Measurements from ENCODE around the gene SLC12A3. TPM values are rescaled to one million over a fixed set of nuclear protein-coding genes. Genes with fewer than 3 reads are reported as not detected.
"Not testable (repeated sequence)": the region's sequence is repeated elsewhere in the genome, so short reads cannot be mapped to it uniquely, and the experiment has no call there.

SLC12A3 gene
- total RNA-seq, 1 donor from 2014 or later = not detected

- no peak for DNase-seq
Measured at GRCh38 chr16:56919099-56919800, 54.2 kb downstream of the SLC12A3 start.

DNA sequence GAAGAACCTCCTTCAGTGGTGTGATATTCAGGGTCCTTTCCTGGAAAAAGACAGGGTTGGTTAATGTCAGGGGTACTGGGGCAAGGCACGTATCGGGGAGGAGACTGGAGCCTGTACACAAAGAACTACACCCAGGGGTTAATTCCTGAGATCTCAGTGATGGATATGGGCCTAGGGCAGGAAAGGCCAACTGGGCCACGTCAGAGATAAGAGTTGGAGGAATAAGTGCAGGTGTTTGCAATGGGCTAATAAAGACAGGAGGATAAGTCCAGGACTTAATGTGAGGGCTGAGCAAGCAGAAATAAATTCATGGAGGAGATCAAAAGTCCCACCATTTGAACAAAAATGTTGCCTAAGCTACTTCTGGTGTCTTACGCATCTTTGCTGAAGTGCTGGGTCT, 56.6 kb downstream of the SLC12A3 start:
- DNase-seq = no peak

DNA sequence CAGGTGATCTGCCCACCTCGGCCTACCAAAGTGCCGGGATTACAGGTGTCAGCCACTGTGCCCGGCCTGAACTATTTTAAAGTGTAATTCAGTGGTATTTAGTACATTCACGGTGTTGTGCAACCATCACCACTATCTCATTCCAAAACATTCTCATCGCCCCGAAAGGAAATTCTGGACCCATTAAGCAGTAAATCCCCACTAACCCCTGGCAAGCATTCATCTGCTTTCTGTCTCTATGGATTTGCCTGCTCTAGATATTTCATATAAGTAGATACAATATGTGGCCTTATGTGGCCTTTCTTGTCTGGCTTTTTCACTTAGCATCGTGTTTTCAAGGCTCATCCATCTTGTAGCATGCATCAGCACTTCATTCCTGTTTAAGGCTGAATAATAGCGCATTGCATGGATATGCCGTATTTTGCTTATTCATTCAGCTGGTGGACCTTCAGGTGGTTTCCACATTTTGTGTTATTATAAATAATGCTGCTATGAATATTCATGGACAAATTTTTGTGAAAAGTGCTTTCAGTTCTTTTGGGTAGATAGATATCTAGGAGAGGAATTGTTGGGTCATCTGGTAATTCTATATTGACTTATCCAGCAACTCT, 58.6 kb downstream of the SLC12A3 start:
- no peak for DNase-seq

DNA sequence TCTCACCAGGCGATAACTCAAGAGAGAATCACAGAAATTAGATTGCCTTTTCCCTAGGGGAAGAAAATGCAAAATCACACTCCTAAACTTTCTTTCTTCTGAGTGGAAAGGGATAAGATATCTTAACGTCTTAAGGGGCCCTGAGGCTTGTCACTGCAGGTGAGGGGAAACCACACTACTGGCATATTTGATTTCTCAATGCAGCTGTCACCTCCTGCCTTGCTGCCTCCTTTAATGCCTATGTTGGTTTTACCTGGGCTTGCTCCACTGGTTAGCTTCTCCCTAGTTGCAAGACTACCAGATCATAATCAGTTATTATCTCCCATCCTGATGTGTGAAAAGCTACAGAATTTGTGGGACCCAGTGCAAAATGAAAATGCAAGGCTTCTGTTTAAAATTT, 62.5 kb downstream of the SLC12A3 start:
- DNase-seq = no peak

GRCh38 chr16:56929639-56930038, 64.6 kb downstream of the SLC12A3 start:
- DNase-seq = no peak

DNA sequence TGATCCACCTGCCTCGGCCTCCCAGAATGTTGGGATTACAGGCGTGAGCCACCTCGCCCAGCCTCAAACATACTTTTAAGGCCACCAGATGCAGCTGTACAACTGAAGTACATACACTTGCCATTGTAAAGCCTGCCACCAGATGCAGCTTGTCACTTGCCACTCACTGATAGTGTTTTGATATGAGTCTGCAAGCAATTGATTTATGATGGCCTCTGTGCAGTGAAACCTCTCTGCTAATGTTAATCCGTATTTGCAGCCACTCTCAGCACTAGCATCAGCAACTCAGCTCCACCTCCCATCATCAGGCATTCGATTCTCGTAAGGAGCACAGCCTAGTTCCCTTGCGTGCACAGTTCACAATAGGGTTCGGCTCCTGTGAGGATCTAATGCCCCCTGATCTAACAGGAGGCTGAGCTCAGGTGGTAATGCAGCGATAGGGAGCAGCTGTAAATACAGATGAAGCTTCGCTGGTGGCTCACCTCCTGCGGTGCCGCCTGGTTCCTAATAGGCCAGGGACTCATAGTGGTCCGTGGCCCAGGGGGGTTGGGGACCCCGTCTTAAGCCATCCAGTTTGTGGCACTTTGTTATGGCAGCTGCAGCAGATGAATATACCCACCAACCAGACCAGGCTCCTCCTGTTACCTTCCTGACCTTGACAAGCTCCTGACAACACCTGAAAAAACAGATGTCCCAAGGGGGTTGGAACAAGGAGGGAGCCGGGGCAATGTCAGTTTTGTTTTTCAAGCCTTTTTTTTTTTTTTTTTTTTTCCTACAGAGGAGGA, 65.7 kb downstream of the SLC12A3 start:
- no peak for DNase-seq

GRCh38 chr16:56931271-56931891, 66.4 kb downstream of the SLC12A3 start:
- DNase-seq = peak; percentile 78

DNA sequence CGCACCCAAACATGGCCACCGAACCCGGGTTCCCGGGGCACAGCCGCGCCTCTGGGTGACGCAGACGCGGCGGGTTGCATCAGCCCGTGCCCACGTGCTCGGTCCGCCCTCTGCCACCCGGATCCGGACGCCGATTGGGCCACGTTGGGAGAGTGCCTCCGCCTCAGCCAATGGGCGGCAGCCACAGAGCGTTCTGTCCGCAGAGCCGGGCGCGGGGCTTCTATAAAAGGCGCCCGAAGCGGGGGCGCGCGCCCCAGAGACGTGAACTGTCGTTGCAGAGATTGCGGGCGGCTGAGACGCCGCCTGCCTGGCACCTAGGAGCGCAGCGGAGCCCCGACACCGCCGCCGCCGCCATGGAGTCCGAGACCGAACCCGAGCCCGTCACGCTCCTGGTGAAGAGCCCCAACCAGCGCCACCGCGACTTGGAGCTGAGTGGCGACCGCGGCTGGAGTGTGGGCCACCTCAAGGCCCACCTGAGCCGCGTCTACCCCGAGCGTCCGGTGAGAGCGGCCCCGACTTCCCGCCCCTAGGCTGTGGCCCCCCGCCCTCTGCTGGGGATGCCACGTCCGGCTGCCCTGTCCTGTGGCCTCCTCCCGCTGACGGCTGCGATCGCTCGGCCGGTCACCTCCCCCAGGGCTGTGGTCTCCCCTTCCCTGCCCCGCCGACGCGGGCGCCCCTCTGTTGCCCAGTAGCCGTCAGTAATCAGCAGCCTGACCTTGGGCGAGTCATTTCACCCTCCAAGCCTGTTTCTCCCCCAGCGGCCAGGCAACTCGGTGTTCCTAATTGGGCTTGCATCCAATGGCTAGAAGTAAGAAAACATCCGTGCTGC, 67.1 kb downstream of the SLC12A3 start, which contains the start of gene HERPUD1:
Gene HERPUD1 (plus strand): TSS at position 251 of the 829 bp plus-strand sequence. CDS start 103 bp downstream, at position 354.
- DNase-seq = peak; percentile 99

DNA sequence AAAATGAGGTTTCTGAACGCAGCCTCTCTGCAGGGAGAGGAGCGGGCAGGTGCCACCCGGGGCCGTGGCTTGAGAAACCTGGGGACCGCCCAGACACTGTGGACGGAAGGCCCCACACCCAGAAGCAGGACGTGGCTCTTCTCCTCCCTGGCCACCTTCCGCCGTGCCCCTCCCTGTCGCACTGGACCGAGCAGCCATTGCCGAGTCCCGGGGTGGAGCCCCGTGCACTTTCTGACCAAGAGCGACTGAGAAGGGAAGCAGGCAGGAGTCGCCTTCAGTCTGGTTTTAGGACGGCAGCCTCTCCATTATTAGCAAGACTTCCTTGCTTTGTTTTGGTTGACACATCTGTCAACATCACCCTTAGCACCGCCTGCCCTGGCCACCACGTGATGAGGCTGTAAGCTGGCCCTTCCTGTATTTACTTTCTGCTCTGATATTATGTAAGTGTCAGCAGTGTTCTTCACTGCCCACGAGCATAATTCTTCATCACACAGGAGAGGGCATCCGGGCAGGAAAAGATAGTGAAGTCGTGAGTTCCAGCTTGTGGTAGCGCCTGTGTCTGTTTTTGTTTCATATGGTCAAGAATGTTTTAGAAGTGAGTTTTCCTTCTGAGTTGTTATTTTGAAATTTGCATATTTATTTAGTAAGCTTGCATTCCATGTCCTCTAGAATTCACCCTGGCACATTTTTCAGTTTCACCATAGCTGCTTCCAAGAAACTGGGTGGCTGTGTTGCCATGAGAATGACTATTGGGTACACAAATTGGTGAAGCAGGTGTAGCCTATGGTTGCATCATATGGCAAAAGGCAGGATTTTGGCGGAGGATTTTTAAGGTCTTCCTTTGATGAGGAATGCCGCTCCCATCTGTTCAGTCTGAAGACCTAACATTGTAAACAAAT, 68.0 kb downstream of the SLC12A3 start:
- peak; percentile 76 for DNase-seq

DNA sequence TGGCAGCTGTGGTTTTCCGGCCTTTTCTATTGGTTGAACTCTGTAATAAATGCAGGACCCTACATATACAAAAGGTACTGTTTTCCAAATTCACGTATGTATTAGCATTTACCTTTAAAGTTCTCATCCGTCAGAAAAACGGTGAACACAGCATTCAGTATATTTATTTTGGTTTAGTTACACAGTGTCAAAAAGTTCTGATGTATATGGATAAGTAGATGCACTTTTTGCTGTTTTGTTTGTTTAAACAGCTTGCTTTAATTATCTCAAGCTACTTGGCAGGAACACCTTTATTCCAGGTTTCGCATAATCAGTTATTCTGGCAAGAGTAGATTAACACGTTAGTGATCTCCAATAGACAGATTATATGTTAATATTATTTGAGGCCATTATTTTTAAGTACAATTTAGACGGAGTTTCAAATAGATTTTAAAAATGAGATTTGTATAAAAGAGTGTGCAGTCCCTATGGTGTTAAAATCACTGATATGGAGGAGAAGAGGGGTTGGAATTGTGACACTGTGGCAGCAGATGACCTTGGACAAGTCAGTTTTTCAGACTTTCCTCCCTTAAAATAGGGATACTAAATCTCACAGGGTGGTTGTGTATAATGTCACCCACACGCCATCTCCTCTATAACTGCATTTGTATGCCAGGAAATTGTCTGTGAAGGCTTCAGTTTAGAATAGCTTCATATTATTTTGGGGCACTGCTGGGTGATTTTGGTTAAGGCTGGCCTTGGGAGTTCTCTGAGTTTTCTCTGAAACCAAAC, 69.0 kb downstream of the SLC12A3 start:
- no peak for DNase-seq

DNA sequence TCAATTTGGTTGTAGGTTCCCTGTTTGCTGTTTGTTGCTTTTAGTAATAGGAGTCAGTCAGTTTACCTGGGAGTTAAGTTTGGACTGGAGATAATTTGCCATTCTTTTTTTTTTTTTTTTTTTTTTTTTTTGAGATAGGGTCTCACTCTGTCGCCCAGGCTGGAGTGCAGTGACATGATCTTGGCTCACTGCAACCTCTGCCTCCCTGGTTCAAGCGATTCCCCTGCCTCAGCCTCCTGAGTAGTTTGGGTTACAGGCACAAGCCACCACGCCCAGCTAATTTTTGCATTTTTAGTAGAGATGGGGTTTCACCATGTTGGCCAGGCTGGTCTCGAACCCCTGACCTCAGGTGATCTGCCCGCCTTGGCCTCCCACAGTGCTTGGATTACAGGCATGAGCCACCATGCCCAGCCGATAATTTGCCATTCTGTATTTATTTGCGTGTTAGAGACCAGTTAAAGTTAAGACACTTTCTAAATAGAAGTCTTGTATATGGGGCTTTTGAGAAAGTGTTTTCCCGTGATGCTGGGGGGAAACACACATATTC, 69.7 kb downstream of the SLC12A3 start:
- DNase-seq = not testable (repeated sequence)

- DNase-seq = no peak
Measured at GRCh38 chr16:56935201-56935600, 70.2 kb downstream of the SLC12A3 start.

DNA sequence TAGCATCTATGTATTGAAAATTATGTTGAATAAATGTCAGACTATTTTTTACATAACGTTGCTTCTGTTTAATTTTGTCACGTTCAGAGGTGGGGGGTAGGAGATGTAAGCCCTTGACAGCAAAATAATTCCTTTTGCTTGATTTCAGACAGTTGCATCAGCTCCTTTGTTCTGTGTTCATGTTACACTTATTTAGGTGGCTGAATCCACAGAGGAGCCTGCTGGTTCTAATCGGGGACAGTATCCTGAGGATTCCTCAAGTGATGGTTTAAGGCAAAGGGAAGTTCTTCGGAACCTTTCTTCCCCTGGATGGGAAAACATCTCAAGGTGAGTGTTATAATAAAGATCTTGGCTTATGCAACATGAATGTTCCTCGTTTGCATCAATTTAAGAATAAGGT, 71.5 kb downstream of the SLC12A3 start:
- no peak for DNase-seq

DNA sequence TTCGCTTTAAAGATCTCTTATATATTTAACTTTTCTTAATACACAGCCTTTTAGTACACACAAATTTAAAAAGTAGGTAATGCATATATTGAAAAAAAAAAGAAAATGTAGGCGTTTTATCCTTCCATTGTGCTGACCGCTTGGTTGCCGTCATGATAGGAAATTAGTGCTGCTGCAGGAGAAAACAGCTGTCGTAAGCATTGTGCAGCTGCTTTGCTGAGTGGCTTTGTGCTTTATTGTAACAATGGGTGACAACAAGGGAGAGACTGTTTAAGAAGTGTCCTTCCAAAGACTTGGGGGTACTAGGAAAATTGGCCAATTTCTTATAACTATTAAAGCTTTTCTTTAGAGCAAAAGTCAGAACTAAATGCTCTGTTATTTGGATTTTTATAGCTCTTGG, 71.9 kb downstream of the SLC12A3 start:
- peak; percentile 72 for DNase-seq

DNA sequence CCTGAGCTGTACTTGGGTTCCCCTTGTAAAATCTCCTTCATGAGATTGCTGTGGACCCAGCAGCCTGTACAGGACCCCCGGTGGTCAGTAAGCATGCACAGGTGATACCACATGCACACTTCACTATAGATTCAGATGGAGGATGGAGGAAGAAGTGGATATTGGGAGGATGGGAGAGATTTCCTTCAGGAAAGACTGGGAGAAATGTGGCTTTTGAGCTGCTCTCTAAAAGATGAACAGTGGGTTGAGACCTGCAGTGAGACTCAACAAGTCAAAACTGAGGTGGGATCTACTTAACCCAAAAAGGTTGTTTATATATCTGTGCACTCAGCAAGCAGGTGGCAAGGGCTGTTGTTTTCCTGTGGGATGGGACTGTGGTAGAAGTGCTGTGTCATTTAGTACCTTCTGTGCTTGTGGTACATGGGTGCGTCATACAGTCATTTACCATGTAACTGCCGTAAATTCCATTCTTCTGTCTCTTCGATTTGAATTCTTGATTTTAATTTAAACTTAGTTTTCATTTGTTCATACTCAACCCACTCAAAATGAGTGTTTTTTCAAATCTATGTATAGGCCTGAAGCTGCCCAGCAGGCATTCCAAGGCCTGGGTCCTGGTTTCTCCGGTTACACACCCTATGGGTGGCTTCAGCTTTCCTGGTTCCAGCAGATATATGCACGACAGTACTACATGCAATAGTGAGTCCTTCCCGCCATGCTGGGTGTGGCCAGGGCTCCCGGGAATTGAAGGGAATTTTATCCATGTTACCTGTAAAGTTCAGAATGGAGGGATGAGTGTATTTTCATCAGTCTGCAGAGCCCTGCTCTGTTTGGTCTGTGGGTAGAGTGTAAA, 73.9 kb downstream of the SLC12A3 start:
- no peak for DNase-seq

DNA sequence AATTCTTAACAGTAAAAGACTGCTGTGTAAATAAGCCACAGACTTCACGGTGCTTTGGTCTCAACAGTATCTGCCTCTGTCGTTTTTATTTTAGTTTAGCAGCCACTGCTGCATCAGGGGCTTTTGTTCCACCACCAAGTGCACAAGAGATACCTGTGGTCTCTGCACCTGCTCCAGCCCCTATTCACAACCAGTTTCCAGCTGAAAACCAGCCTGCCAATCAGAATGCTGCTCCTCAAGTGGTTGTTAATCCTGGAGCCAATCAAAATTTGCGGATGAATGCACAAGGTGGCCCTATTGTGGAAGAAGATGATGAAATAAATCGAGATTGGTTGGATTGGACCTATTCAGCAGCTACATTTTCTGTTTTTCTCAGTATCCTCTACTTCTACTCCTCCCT, 74.8 kb downstream of the SLC12A3 start:
- DNase-seq = no peak

DNA sequence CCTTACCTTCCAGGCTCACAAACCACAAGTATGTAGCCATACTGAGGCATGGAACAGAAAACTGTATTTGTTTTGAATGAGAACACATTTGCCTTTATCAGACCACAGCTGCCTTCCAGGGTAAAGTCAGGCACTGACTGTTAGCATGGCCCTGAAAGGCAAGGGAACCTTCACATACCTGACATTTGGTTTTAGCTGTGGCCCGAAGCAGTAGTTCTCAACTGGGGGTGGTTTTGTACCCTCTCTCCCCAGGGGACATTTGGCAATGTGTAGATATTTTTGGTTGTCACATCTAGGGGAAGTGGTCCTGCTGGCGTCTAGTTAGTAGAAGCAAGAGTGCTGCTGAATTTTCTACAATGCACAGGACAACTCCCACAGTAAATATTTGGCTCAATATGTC, 76.1 kb downstream of the SLC12A3 start:
- no peak for DNase-seq

GRCh38 chr16:56941856-56942331, 76.9 kb downstream of the SLC12A3 start:
- no peak for DNase-seq

Measured in tongue (tissue), 2 donors.